ENCODE data around the gene SEC11A. TPM values are rescaled to one million over a fixed set of nuclear protein-coding genes. Genes with fewer than 3 reads are reported as not detected.
"Not testable (repeated sequence)": the region's sequence is repeated elsewhere in the genome, so short reads cannot be mapped to it uniquely, and the experiment has no call there.

SEC11A gene
- polyA plus RNA-seq, 4 donors = 246 to 315 (median 274) TPM

DNA sequence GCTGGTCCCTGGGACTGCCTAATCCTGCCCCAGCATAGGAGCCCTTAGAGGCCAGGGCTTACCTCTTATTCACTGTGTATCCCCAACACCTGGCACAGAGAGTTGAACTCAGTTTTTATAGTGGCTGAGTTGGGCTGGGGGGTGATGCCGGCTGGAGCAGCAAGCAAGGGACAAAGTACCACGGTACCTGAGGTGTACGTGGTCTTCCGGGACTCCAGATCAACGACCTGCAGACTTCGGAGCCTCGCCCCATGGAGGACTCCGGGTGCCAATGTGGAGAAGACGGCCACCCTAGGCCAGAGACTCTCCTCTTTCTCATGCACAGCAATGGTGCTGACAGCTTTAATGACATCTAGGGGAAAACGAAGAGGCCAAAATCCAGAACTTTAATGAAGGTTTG, 69.9 kb downstream of the SEC11A start:
- no peak for DNase-seq (ENCODE audit: low read depth in 4 of 4, low spot score in 2 of 4)

DNA sequence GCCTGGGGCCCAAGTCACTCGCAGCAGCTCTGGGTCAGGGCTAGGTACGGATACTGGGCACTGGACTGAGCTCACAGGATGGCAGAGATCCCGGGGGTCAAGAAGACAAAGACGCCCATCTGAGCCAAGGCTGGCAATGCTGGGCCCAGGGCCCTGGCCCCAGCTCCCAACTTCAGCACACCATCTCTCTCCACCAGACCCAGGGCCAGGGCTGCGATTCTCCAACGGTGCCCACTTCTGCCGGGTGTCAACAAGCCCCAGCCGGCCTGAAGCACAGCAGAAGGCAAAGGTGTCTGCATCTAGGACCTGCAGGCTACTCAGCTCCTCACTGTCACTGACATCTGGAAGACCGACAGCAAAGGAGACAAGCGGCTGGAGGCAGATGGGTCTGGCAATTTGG, 70.4 kb downstream of the SEC11A start:
- no peak for DNase-seq (ENCODE audit: low read depth in 4 of 4, low spot score in 2 of 4)

DNA sequence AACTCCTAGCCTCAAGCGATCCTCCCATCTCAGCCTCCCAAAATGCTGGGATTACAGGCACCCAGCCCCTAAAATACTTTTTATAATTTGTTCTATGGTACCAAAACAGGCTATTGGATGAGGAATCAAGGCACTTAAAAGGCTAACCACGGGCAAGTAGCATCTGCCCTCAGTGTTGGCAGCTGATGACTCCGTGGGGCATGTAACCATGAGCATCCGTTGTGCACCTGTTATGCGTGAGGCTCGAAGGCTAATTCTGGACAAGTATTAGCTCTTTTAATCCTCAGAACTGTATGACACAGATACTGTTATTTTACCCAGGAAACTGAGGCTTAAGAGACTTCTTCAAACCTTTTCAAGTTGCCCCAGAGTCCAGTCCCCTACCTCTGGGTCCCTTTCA, 72.1 kb downstream of the SEC11A start:
- DNase-seq (ENCODE audit: low read depth in 4 of 4, low spot score in 2 of 4) = no peak

DNA sequence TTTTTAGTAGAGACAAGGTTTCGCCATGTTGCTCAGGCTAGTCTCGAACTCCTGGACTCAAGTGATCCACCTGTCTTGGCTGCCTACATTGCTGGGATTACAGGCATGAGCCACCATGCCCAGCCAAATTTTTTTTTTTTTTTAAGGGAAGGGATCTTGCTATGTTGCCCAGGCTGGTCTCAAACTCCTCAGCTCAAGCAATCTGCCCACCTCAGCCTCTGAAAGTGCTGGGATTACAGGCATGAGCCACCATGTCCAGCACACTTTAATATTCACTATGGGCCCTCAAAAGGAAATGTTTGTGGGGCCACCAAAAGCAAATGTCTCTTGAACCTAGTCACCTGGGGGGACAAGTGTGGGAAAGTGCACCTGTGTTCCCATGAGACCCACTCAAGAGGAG, 73.3 kb downstream of the SEC11A start:
- not testable (repeated sequence) for DNase-seq (ENCODE audit: low read depth in 4 of 4, low spot score in 2 of 4)

DNA sequence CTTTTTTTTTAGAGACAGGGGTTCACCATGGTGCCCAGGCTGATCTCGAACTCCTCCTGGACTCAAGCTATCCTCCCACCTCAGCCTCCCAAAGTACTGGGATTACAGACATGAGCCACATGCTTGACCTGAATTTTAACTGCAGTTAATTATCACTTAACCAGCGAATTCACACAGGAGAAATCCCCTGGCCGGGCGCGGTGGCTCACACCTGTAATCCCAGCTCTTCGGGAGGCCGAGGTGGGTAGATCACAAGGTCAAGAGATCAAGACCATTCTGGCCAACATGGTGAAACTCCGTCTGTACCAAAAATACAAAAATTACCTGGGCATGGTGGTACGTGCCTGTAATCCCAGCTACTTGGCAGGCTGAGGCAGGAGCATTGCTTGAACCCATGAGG, 74.1 kb downstream of the SEC11A start:
- not testable (repeated sequence) for DNase-seq (ENCODE audit: low read depth in 4 of 4, low spot score in 2 of 4)

DNA sequence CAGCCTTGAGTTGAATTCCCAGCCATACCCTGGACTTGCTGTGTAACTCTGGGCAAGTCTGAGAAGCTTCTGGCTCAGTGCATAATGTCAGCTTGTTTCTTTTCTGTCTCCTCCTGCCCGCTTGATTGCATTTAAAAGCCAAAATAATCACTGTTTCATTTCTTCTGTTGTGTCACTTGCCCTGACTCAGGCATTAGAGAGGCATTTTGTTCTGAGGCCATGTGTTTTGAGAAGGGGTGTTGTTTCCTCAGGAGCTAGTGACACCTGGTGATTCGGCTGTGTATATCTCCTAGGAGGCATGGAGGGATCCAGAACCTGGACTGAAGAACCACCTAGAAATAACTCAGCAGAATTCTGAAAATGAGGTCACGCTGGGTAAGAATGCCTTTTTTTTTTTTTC, 77.8 kb downstream of the SEC11A start:
- DNase-seq (ENCODE audit: low read depth in 4 of 4, low spot score in 2 of 4) = no peak

DNA sequence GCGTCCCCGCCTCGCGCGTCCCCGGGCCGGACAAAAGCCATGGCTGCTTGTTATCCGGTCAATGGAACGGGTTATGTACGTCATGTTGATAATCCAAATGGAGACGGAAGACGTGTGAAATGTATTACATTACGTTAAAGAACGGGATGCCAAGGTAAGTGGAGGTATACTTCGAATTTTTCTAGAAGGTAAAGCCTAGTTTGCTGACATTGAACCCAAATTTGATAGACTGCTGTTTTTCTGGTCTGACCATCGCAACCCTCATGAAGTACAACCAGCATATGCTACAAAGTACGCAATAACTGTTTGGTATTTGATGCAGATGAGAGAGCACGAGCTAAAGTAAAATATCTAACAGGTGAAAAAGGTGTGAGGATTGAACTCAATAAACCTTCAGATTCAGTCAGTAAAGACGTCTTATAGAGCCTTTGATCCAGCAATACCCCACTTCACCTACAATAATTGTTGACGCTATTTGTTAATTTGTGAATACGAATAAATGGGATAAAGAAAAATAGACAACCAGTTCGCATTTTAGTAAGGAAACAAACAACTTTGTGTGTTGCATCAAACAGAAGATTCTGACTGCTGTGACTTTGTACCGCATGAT, 81.6 kb downstream of the SEC11A start:
- no peak for DNase-seq (ENCODE audit: low read depth in 4 of 4, low spot score in 2 of 4)

DNA sequence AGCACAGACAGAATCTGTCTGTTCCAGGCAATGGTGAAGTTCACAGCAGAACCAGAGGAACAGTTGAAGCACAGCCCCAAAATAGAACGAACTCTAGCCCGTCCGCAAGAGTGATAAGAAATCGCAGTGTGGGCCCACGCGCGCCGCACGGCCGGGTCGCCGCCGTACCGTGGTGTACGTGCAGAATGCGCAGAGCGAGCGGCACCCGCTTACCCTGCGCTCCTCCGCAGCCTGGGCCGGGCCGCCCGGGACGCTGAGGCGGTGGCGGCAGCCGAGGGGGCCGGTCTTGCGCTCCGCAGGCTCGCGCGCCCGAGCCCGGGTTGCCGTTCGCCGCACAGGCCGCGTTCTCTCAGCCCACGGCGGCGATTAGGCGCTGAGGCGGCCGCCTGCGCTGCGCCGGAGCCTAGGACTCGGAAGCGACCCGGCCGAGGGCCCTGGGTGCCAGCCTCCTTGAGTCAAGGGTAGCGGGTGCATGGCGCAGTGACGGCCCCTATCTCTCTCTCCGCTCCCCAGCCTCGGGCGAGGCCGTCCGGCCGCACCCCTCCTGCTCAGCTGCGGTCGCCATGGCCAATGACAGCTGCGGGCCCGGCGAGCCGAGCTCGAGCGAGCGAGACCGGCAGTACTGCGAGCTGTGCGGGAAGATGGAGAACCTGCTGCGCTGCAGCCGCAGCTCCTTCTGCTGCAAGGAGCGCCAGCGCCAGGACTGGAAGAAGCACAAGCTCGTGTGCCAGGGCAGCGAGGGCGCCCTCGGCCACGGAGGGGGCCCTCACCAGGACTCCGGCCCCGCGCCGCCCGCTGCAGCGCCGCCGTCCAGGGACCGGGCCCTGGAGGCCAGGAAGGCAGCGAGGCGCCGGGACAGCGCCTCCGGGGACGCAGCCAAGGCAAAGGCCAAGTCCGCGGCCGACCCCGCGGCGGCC, 82.4 kb downstream of the SEC11A start:
- DNase-seq (ENCODE audit: low read depth in 4 of 4, low spot score in 2 of 4) = peak; percentile 44 to 51 (median 48)

DNA sequence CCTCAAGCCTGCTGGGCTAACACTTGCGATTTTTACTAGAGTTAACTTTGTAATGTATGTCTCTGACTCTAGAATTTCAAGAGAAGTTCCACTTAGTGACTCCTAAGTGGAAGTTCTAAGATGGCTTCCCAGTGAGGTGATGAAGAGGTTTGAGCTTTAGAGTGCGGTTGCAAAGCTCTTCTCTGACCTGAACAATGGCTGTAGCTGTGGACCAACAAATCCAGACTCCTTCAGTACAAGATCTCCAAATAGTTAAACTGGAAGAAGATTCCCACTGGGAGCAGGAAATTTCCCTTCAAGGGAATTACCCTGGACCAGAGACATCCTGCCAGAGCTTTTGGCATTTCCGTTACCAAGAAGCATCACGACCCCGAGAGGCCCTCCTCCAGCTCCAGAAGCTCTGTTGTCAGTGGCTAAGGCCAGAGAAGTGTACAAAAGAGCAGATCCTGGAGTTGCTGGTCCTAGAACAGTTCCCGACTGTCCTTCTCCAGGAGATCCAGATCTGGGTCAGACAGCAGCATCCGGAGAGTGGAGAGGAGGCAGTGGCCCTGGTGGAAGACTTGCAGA, 84.2 kb downstream of the SEC11A start:
- no peak for DNase-seq (ENCODE audit: low read depth in 4 of 4, low spot score in 2 of 4)

DNA sequence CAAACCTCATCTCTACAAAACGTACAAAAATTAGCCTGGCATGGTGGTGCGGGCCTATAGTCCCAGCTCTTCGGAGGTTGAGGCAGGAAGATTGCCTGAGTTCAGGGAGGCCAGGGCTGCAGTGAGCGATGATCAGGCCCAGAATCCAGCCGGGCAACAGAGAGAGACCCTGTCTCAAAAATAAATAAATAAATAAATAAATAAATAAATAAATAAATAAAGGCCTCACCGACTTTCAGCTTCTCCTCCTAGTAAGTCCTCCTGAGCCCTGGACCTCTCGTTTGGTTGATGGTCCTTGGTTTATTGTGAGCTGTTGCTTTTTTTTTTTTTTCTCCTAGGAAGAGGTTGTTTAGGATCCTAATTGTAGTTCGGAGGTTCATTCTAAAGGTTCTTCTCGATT, 86.9 kb downstream of the SEC11A start:
- DNase-seq (ENCODE audit: low read depth in 4 of 4, low spot score in 2 of 4) = no peak

DNA sequence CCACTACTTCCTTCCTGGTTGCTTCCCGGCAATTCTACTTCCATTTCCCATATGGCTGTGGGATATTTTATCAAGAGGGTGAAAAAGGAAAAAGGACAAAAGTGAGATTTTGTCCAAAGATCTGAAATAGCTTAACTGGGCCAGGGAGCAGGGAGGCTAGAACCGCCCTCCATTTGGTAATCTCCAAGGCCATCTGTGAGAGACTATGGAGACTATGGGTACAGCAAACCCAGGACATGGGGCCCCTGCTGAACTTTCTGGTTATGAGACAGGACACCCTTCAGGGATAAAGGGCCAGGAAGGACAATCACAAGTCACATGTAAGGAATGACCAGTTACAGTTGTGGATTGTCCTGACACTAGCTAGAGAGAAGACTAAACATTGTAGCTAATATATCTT, 90.8 kb downstream of the SEC11A start:
- no peak for DNase-seq (ENCODE audit: low read depth in 4 of 4, low spot score in 2 of 4)

DNA sequence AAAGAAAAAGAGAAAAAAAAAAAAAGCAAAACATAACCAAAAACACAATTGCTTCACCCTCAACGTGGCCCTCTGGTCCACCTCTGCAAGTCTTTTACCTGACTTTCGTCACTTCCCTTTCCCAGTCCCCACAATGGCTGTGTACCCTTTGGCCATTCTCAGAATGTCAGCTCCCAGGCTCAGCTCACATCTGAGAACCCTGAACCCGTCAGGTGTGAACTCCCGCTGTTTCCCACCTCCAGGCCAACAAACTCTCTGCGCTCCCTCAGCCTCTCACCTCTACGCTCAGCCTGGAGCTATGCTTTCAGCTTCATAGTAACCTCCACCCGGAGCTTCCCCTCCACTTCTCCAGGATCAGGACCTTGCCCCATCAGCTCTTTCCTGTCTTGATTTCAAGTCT, 91.6 kb downstream of the SEC11A start:
- DNase-seq (ENCODE audit: low read depth in 4 of 4, low spot score in 2 of 4) = no peak

DNA sequence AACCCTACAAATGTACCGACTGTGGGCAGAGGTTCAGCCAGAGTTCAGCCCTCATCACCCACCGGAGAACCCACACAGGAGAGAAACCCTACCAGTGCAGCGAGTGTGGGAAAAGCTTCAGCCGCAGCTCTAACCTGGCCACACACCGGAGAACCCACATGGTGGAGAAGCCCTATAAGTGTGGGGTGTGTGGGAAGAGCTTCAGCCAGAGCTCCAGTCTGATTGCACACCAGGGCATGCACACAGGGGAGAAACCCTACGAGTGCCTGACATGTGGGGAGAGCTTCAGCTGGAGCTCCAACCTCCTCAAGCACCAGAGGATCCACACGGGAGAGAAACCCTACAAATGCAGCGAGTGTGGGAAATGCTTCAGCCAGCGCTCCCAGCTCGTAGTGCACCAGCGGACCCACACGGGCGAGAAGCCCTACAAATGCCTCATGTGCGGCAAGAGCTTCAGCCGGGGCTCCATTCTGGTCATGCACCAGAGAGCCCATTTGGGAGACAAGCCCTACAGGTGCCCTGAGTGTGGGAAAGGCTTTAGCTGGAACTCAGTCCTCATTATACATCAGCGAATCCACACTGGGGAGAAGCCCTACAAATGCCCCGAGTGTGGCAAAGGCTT, 94.5 kb downstream of the SEC11A start:
- no peak for DNase-seq (ENCODE audit: low read depth in 4 of 4, low spot score in 2 of 4)

DNA sequence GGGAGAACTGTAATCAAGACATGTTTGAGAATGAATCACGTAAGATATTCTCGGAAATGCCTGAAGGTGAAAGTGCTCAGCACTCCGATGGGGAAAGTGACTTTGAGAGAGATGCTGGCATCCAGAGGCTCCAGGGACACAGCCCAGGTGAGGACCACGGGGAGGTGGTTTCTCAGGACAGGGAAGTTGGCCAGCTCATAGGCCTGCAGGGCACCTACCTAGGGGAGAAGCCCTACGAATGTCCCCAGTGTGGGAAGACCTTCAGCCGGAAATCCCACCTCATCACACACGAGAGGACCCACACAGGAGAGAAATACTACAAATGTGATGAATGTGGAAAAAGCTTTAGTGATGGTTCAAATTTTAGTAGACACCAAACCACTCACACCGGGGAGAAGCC, 95.3 kb downstream of the SEC11A start:
- DNase-seq (ENCODE audit: low read depth in 4 of 4, low spot score in 2 of 4) = no peak

Other genes starting within 250 kb of the SEC11A start
- gene ZSCAN2, start 115.1 kb downstream of the SEC11A start, polyA plus RNA-seq (ENCODE audit: insufficient read length in 4 of 4) = 10 to 100 TPM; 28.5 to 30.8 (median 30.4) TPM
- gene WDR73, start 61.9 kb downstream of the SEC11A start, polyA plus RNA-seq (ENCODE audit: insufficient read length in 4 of 4) = 10 to 100 TPM; 34.9 to 57.4 (median 45.4) TPM
- gene NMB, start 57.9 kb downstream of the SEC11A start, polyA plus RNA-seq (ENCODE audit: insufficient read length in 4 of 4) = 1 to 10 TPM; 4.7 to 7.6 (median 5.8) TPM
- 10 to 100 TPM; 24.8 to 39.2 (median 30.6) TPM for gene ZNF592, start 32.5 kb upstream of the SEC11A start, polyA plus RNA-seq (ENCODE audit: insufficient read length in 4 of 4)
- gene ALPK3, start 101.2 kb upstream of the SEC11A start, polyA plus RNA-seq (ENCODE audit: insufficient read length in 4 of 4) = 10 to 100 TPM; 13.3 to 21.0 (median 18.1) TPM
- 1 to 10 TPM; 5.5 to 9.4 (median 6.1) TPM for gene SLC28A1, start 168.5 kb upstream of the SEC11A start, polyA plus RNA-seq (ENCODE audit: insufficient read length in 4 of 4)

Data from left renal cortex interstitium (tissue), 4 donors.